Endothelial cell of umbilical vein (primary cell): ENCODE measurements around the gene MEF2D. TPM values are rescaled to one million over a fixed set of nuclear protein-coding genes. Genes with fewer than 3 reads are reported as not detected.

Source experiments
- BruUV-seq: library from RNA; stranded (reverse); fragments of 400-500 nt; replicated peaks from 2 replicates; lab custom pipeline; 2021; lab: Mats Ljungman, UMichigan
- CTCF ChIA-PET: fragments of 300-600, 350-600 bp; sonication (Branson Sonifier 250); formaldehyde crosslinking; loops from one replicate; lab custom pipeline; 2021; ENCODE audit warnings: antibody characterized with exemption, inconsistent platforms; lab: Charles Lee
- POLR2A ChIA-PET: fragments of 300-600, 350-600 bp; sonication (Branson Sonifier 250); formaldehyde crosslinking; loops from one replicate; lab custom pipeline; 2021; ENCODE audit warnings: antibody characterized with exemption, inconsistent platforms; lab: Charles Lee
- DNase-seq: peaks from one replicate; pipeline ENCODE4 v3.0.0-alpha.2; 2011; ENCODE audit warnings: low read depth, low spot score
- FAIRE-seq: peaks from 2 replicates; lab custom pipeline; 2011; peaks lifted over from hg19 to GRCh38; lab: Jason Lieb, UNC
- H2AFZ ChIP-seq: 2 replicates; pipeline ENCODE4 v1.6.0; 2012; ENCODE audit warnings: low read depth, low read length, control low read depth, inconsistent platforms
- H3K27ac ChIP-seq: 2 replicates; pipeline ENCODE4 v1.5.1; 2011; ENCODE audit warnings: low read depth, mild to moderate bottlenecking, control low read depth, low read length, moderate library complexity; ENCODE audit not compliant: insufficient read depth
- H3K27me3 ChIP-seq, 2 experiments: 2 replicates each; pipeline versions ENCODE4 v1.6.0 to v1.6.1; 2011; ENCODE audit warnings: low read length in 2 of 2, mixed read lengths in 1 of 2; ENCODE audit not compliant: control insufficient read depth in 2 of 2, insufficient read depth in 2 of 2
- H3K36me3 ChIP-seq, 2 experiments: 2 replicates in 1 of 2; 3 replicates in 1 of 2; pipeline ENCODE4 v1.5.1; 2011; ENCODE audit warnings: low read length in 2 of 2, mild to moderate bottlenecking in 1 of 2, moderate library complexity in 1 of 2; ENCODE audit not compliant: control insufficient read depth in 2 of 2, insufficient read depth in 2 of 2; ENCODE audit errors: extremely low read depth in 1 of 2
- H3K4me1 ChIP-seq: 3 replicates; pipeline ENCODE4 v1.5.1; 2011; ENCODE audit warnings: mild to moderate bottlenecking, low read length; ENCODE audit not compliant: control insufficient read depth, insufficient read depth; ENCODE audit errors: extremely low read depth
- H3K4me2 ChIP-seq: 2 replicates; pipeline ENCODE4 v1.6.1; 2011; ENCODE audit warnings: low read length, control low read depth, mixed read lengths; ENCODE audit not compliant: insufficient read depth
- H3K4me3 ChIP-seq, 3 experiments: fragments of 200-600 bp in 1 of 3; sonication (generic), shearing (Covaris generic) in 1 of 3; replicated peaks in 1 of 3; 2 replicates each; pipeline ENCODE4 v1.5.1; 2011 to 2016; ENCODE audit warnings: control low read depth in 3 of 3, low read length in 3 of 3, mild to moderate bottlenecking in 2 of 3, inconsistent platforms in 1 of 3, low read depth in 1 of 3, moderate library complexity in 1 of 3; ENCODE audit not compliant: insufficient read depth in 1 of 3
- H3K79me2 ChIP-seq: 2 replicates; pipeline ENCODE4 v1.6.0; 2012; ENCODE audit warnings: low read length, inconsistent platforms; ENCODE audit not compliant: control insufficient read depth, insufficient read depth
- H3K9ac ChIP-seq: replicated peaks from 2 replicates; pipeline ENCODE3; 2011; ENCODE audit warnings: low read length, control low read depth; ENCODE audit not compliant: insufficient read depth; ENCODE audit errors: extremely low read depth
- H3K9me1 ChIP-seq: replicated peaks from 3 replicates; pipeline ENCODE4 v1.6.0; 2011; ENCODE audit warnings: mild to moderate bottlenecking, low read length; ENCODE audit not compliant: control insufficient read depth, insufficient read depth; ENCODE audit errors: extremely low read depth
- H3K9me3 ChIP-seq: replicated peaks from 2 replicates; pipeline ENCODE4 v1.5.1; 2012; ENCODE audit warnings: low read length, inconsistent platforms; ENCODE audit not compliant: control insufficient read depth, insufficient read depth
- H4K20me1 ChIP-seq: replicated peaks from 2 replicates; pipeline ENCODE3; 2011; ENCODE audit warnings: mild to moderate bottlenecking, low read length; ENCODE audit not compliant: control insufficient read depth, insufficient read depth; ENCODE audit errors: extremely low read depth
- CTCF ChIP-seq, 2 donors: IDR thresholded peaks; 1 replicate in 1 of 2; 2 replicates in 1 of 2; pipeline ENCODE4 v1.5.1; 2011; ENCODE audit warnings: low read length in 2 of 2, mild to moderate bottlenecking in 2 of 2, moderate library complexity in 2 of 2, control low read depth in 1 of 2, inconsistent platforms in 1 of 2, low read depth in 1 of 2; ENCODE audit not compliant: insufficient read depth in 1 of 2; ENCODE audit errors: extremely low read depth in 1 of 2
- EZH2 ChIP-seq: IDR thresholded peaks from 2 replicates; pipeline ENCODE4 v1.6.1; 2012; ENCODE audit warnings: borderline replicate concordance, low read depth, mild to moderate bottlenecking, moderate library complexity, low read length, inconsistent platforms; ENCODE audit not compliant: severe bottlenecking
- FOS ChIP-seq: IDR thresholded peaks from 2 replicates; pipeline ENCODE4 v1.6.1; 2011; ENCODE audit warnings: mild to moderate bottlenecking, low read length, moderate library complexity, borderline replicate concordance; ENCODE audit not compliant: insufficient read depth
- GATA2 ChIP-seq: IDR thresholded peaks from 2 replicates; pipeline ENCODE4 v1.7.0; 2011; ENCODE audit warnings: low read depth, mild to moderate bottlenecking, moderate library complexity, mixed read lengths, low read length; ENCODE audit not compliant: insufficient read length, insufficient read depth
- MAX ChIP-seq: IDR thresholded peaks from 2 replicates; pipeline ENCODE4 v1.6.1; 2011; ENCODE audit not compliant: insufficient read depth, insufficient read length
- MYC ChIP-seq: IDR thresholded peaks from one replicate; pipeline ENCODE4 v1.6.1; 2011; ENCODE audit warnings: mild to moderate bottlenecking, low read depth, low read length
- POLR2AphosphoS5 ChIP-seq: IDR thresholded peaks from 2 replicates; pipeline ENCODE4 v1.6.1; 2012; ENCODE audit warnings: low read depth, mild to moderate bottlenecking, control low read depth, low read length, moderate library complexity; ENCODE audit not compliant: insufficient read depth
- dilution Hi-C: fragments of 300-500 bp; cut with MboI; formaldehyde crosslinking; loops from one replicate; pipeline ENCODE4 v1.15.0; 2019; ENCODE audit warnings: low sequenced_read_pairs; ENCODE audit not compliant: extremely low pct_ligation_motif_present
- intact Hi-C: fragments of 100-400 bp; cut with micrococcal nuclease; formaldehyde crosslinking; loops from one replicate; pipeline ENCODE4 v1.10.0; 2022
- polyA plus RNA-seq, 4 experiments: library from polyadenylated mRNA; depleted of rRNA in 3 of 4; stranded (reverse) in 3 of 4; unstranded in 1 of 4; fragments of >200 nt; gene quantifications; 2 replicates each; pipeline versions ENCODE4 v1.2.1 to v1.2.3, GENCODE V29; 2011 to 2012; ENCODE audit warnings: missing spikeins in 1 of 4
- total RNA-seq: library from RNA; stranded (reverse); gene quantifications from 2 replicates; pipeline ENCODE4 v1.2.3, GENCODE V29; 2021

MEF2D gene
- total and polyA plus RNA-seq, 2 donors (not counting 3 experiments of a cell fraction or from before 2014, with no cell fraction given), result 45.4 to 52.2 TPM

GRCh38 chr1:156528875-156529425 lies 28.4 kb upstream of the MEF2D start:
- Histone ChIP-seq H2AFZ (no peak overlapping the region), H4K20me1 (no peaks in the 10 kb centered on the region), H3K9me1 (no peaks in the 10 kb centered on the region), H3K27me3 (no peaks in the 10 kb centered on the region), H3K4me3 (no peak overlapping the region), H3K36me3 (peaks cover 6 to 15% of the 10 kb centered on the region in 2 experiments), H3K9ac (no peak overlapping the region), H3K4me2 (no peak overlapping the region), H3K79me2 (no peaks in the 10 kb centered on the region), H3K27ac (no peak overlapping the region), H3K9me3 (no peaks in the 10 kb centered on the region), H3K4me1 (no peaks in the 10 kb centered on the region)
- TF ChIP-seq GATA2 (no peak), MAX (no peak), EZH2 (no peak), MYC (no peak), FOS (no peak), CTCF (IDR thresholded peaks at IDR 0.05; ENCODE audit: extremely low read depth in 1 of 2, insufficient read depth in 1 of 2, low read depth in 1 of 2, low read length in 2 of 2) (no peak), POLR2AphosphoS5 (no peak)
- FAIRE-seq (no peak), DNase-seq (no peak)
- CTCF ChIA-PET, result interaction anchor here (1.0 to 5.8 kb wide), 4 partner anchors 30 to 83 kb away, joined by 3 to 44 read pairs (median 4); no protein-coding TSS in a partner anchor
- POLR2A ChIA-PET, result interaction anchor here (0.6 kb wide), 1 partner anchor 21 kb away, joined by 3 read pairs; no protein-coding TSS in a partner anchor
- intact Hi-C loops (loop anchor here (5.0 kb wide), 1 partner anchor 47 kb away; no protein-coding TSS in a partner anchor), dilution Hi-C loops (no loop called here)
- BruUV-seq, result no TSS peak
